Measurements from ENCODE around the gene TMEM208.

The TMEM208 gene

GRCh38 chr16:67213197-67214019 is 13.5 kb upstream of the TMEM208 start:
- peaks cover 10% of the 10 kb centered on the region for H3K4me1 ChIP-seq (ENCODE audit: control insufficient read depth, insufficient read depth, low read length)
- H3K27me3 ChIP-seq (replicated peaks; ENCODE audit: control insufficient read depth, insufficient read depth, low read length): no peaks in the 10 kb centered on the region
- no peak overlapping the region for H3K4me3 ChIP-seq (ENCODE audit: low read length)
- H3K9ac ChIP-seq (ENCODE audit: low read length): no peak overlapping the region
- H3K9me3 ChIP-seq (ENCODE audit: control insufficient read depth, low read length): no peaks in the 10 kb centered on the region
- no peak for DNase-seq (ENCODE audit: low read depth)
- no peaks in the 10 kb centered on the region for H3K36me3 ChIP-seq (ENCODE audit: control insufficient read depth, insufficient read depth, low read length, severe bottlenecking)

- H3K36me3 ChIP-seq (ENCODE audit: control insufficient read depth, insufficient read depth, low read length, severe bottlenecking): no peaks in the 10 kb centered on the region
- no peaks in the 10 kb centered on the region for H3K9me3 ChIP-seq (ENCODE audit: control insufficient read depth, low read length)
- H3K9ac ChIP-seq (ENCODE audit: low read length): no peak overlapping the region
- H3K4me3 ChIP-seq (ENCODE audit: low read length): no peak overlapping the region
- H3K4me1 ChIP-seq (ENCODE audit: control insufficient read depth, insufficient read depth, low read length): peaks cover 10% of the 10 kb centered on the region
- DNase-seq (ENCODE audit: low read depth): no peak
- H3K27me3 ChIP-seq (replicated peaks; ENCODE audit: control insufficient read depth, insufficient read depth, low read length): no peaks in the 10 kb centered on the region
Observed at GRCh38 chr16:67215706-67216105, 11.2 kb upstream of the TMEM208 start.

DNA sequence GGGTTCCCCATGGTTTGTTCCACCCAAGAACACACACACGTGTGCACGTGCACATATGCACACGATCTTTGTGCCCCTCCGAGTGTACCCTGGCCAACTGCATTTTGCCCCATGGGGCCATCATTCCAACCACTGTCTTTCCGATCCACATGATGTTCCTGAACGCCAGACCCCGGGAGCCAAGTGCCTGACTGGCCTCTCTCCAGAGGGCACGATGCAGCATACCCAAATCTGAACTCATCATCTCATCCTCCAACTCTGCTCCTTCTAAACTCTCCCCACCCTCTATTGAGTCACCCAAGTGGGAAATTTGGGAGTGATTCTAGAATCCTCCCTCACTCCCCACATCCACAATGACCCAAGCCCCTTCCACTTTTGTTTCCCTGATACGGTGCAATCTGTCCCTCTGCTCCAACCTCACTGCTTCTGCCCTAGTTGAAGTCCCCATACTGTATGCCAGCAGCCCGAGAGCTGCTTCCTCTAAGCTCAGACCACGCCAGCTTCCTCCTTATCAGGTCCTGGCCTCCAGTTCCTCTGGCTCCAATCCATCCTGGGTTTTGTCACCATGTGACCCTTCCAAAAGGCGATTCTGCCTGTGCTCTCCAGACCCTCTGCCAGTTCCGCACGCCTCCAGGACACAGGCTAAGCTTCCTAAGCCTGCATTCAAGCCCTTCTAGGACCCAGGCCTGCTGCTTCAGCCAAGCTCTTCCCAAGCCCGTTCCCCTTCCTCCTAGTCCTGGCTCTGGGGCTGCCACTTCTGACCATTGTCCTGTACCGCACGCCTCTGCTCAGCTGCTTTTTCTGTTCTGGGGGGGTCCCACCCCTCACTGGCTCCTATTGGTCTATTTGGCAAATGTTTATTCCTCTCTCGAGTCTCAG is 10.1 kb upstream of the TMEM208 start:
- no peak for DNase-seq (ENCODE audit: low read depth)
- peaks cover 10% of the 10 kb centered on the region for H3K4me1 ChIP-seq (ENCODE audit: control insufficient read depth, insufficient read depth, low read length)
- H3K4me3 ChIP-seq (ENCODE audit: low read length): no peak overlapping the region
- H3K27me3 ChIP-seq (replicated peaks; ENCODE audit: control insufficient read depth, insufficient read depth, low read length): no peaks in the 10 kb centered on the region
- H3K9ac ChIP-seq (ENCODE audit: low read length): peak overlapping the region; percentile 37
- H3K9me3 ChIP-seq (ENCODE audit: control insufficient read depth, low read length): no peaks in the 10 kb centered on the region
- H3K36me3 ChIP-seq (ENCODE audit: control insufficient read depth, insufficient read depth, low read length, severe bottlenecking): no peaks in the 10 kb centered on the region

- H3K4me1 ChIP-seq (ENCODE audit: control insufficient read depth, insufficient read depth, low read length): peaks cover 16% of the 10 kb centered on the region
- H3K27me3 ChIP-seq (replicated peaks; ENCODE audit: control insufficient read depth, insufficient read depth, low read length): no peaks in the 10 kb centered on the region
- H3K4me3 ChIP-seq (ENCODE audit: low read length): no peak overlapping the region
- H3K9me3 ChIP-seq (ENCODE audit: control insufficient read depth, low read length): no peaks in the 10 kb centered on the region
- no peak for DNase-seq (ENCODE audit: low read depth)
- no peak overlapping the region for H3K9ac ChIP-seq (ENCODE audit: low read length)
- peaks cover 10% of the 10 kb centered on the region for H3K36me3 ChIP-seq (ENCODE audit: control insufficient read depth, insufficient read depth, low read length, severe bottlenecking)
Observed at GRCh38 chr16:67223992-67224391, 2.9 kb upstream of the TMEM208 start.

DNA sequence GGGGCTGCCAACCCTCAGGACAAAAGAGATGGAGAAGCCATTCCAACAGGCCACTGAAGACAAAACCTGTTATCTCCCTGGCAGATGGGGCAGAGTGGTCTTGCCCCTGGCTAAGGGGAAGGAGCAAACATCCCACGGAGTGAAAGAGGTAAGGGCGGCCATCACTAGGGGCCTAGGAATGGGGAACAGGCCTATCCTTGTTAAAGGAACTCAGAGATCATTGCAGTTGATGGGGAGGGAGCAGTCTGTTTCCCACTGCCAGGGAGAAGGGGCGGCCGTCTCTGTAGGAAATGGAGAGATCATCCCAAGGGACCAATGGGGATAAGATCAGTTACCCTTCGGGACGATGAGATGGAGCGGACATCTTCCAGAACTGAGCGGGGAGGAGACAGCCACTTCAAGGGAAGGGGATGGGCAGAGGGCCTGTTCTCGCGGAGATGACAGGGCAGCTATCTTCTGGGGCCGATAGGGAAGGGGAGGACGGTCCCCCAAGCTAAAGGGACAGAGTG is 581 bp upstream of the TMEM208 start:
- Histone ChIP-seq H3K9ac (ENCODE audit: low read length) (peak overlapping the region; percentile 96), H3K4me1 (ENCODE audit: control insufficient read depth, insufficient read depth, low read length) (peaks cover 16% of the 10 kb centered on the region)

DNA sequence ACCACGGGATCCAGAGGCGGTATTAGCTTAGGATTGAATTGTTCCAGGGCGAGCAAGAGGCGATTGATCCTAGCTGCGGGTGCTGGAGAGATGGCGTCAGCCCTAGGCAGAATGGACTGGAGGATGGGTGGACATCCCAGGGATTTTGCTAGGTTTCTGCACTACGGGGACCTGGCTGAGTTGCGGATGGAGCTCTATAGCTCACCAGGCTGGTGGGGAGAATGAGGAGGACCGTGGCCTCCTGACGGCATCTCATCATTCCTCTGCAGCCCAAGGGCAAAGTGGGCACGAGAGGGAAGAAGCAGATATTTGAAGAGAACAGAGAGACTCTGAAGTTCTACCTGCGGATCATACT is 614 bp downstream of the TMEM208 start:
- H3K9me3 ChIP-seq (ENCODE audit: control insufficient read depth, low read length): no peaks in the 10 kb centered on the region

More for the DNA sequence above, 581 bp upstream of the TMEM208 start:
- Histone ChIP-seq H3K27me3 (replicated peaks; ENCODE audit: control insufficient read depth, insufficient read depth, low read length) (no peaks in the 10 kb centered on the region), H3K4me3 (ENCODE audit: low read length) (peak overlapping the region; percentile 97), H3K9me3 (ENCODE audit: control insufficient read depth, low read length) (no peaks in the 10 kb centered on the region), H3K36me3 (ENCODE audit: control insufficient read depth, insufficient read depth, low read length, severe bottlenecking) (peaks cover 34% of the 10 kb centered on the region)
- DNase-seq (ENCODE audit: low read depth): no peak

DNA sequence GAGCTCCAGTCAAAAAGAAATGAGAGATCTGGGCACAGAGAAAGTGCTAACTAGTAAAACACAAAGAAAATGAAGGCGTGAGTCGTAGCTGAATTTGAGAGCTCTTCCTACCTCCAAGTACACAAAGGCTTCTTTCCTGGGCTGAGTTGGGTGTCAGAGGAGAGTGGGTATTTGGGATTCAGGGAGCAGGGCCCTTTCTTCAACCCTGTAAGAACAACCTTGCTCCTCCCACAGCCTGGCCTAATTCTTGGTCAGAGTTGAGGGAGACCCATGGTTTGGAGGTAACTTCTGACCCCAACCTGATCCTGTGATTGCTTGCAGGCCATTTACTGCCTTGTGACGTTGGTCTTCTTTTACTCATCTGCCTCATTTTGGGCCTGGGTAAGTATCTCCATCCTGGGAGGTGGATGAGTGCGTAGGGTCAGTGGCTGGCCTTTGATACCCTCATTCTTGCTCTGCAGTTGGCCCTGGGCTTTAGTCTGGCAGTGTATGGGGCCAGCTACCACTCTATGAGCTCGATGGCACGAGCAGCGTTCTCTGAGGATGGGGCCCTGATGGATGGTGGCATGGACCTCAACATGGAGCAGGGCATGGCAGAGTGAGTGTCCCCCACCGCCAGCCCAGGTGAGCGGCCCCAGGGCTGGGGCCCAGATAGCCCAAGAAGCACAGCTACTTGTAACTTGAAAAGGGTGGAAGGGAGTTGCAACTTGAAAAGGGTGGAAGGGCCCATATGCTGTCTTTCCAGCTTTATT is 1.3 kb downstream of the TMEM208 start:
- Histone ChIP-seq H3K36me3 (ENCODE audit: control insufficient read depth, insufficient read depth, low read length, severe bottlenecking) (peaks cover 43% of the 10 kb centered on the region), H3K4me3 (ENCODE audit: low read length) (peak overlapping the region; percentile 97), H3K4me1 (ENCODE audit: control insufficient read depth, insufficient read depth, low read length) (peaks cover 16% of the 10 kb centered on the region), H3K9me3 (ENCODE audit: control insufficient read depth, low read length) (no peaks in the 10 kb centered on the region), H3K9ac (ENCODE audit: low read length) (peak overlapping the region; percentile 96), H3K27me3 (replicated peaks; ENCODE audit: control insufficient read depth, insufficient read depth, low read length) (no peaks in the 10 kb centered on the region)
- DNase-seq (ENCODE audit: low read depth): no peak

More for the DNA sequence above, 614 bp downstream of the TMEM208 start:
- Histone ChIP-seq H3K9ac (ENCODE audit: low read length) (peak overlapping the region; percentile 96), H3K4me3 (ENCODE audit: low read length) (peak overlapping the region; percentile 97), H3K4me1 (ENCODE audit: control insufficient read depth, insufficient read depth, low read length) (peaks cover 16% of the 10 kb centered on the region), H3K36me3 (ENCODE audit: control insufficient read depth, insufficient read depth, low read length, severe bottlenecking) (peaks cover 41% of the 10 kb centered on the region), H3K27me3 (replicated peaks; ENCODE audit: control insufficient read depth, insufficient read depth, low read length) (no peaks in the 10 kb centered on the region)
- no peak for DNase-seq (ENCODE audit: low read depth)

DNA sequence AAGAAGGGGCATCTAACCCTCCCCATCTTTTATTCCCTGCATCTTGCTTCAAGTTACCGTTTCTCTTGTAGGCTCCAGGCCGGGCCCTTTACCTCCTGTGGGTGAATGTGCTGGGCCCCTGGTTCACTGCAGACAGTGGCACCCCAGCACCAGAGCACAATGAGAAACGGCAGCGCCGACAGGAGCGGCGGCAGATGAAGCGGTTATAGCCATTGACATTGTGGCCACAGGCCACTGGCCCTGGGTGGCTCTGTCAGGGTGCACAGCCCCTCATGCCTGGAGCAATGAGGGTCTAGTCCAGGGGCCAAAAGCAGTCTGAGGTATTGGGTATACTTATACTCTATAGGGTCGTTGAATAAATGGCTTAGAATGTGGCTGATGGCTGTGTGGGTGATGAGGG is 2.0 kb downstream of the TMEM208 start:
- no peaks in the 10 kb centered on the region for H3K27me3 ChIP-seq (replicated peaks; ENCODE audit: control insufficient read depth, insufficient read depth, low read length)
- no peak overlapping the region for H3K4me3 ChIP-seq (ENCODE audit: low read length)
- no peak overlapping the region for H3K9ac ChIP-seq (ENCODE audit: low read length)
- H3K36me3 ChIP-seq (ENCODE audit: control insufficient read depth, insufficient read depth, low read length, severe bottlenecking): peaks cover 47% of the 10 kb centered on the region
- no peaks in the 10 kb centered on the region for H3K9me3 ChIP-seq (ENCODE audit: control insufficient read depth, low read length)
- DNase-seq (ENCODE audit: low read depth): no peak
- peaks cover 16% of the 10 kb centered on the region for H3K4me1 ChIP-seq (ENCODE audit: control insufficient read depth, insufficient read depth, low read length)

DNA sequence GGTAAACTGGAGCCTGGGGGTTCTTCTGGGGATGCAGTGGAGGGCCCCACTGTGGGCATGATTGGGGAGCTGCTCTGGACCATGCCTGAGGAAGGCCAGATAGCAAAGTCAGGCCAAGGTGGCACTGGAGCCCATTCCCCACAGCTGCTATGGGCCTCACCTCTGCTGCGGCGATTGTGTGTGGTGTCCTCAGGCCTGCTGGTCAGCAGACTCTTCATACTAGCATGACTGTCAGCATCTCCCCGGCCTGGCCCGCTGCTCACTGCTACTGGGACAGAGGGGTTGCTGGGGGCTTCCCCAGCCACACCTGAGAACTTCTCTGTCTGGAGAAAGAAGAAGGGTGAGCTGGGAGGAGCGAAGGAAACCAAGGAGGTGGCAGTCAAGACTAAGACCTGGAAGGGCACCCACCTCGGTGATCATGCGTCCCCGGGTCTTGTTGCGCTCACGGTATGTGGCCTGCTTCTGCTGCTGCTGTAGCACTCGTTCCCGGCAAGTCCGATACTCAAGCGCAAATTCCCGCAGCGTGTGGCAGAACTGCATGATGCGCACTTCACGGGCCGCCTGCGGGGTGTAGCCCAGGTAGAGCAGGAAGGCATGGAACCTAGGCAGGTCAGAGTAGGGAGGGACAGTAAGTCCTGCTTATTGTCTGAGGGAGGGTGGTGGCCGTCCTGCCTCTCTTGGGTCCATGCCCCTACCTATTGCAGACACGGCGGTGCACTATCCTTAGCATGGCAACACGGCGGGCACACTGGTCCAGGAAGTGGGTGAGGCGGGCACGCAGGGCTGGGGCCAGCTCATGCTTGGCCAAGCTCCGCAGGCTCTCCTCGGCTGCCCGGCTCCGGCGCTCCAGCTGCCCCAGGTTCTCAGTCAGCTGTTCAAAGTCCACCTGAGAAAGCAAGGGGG is 3.2 kb downstream of the TMEM208 start:
- no peak for DNase-seq (ENCODE audit: low read depth)
- peaks cover 59% of the 10 kb centered on the region for H3K36me3 ChIP-seq (ENCODE audit: control insufficient read depth, insufficient read depth, low read length, severe bottlenecking)
- no peak overlapping the region for H3K9ac ChIP-seq (ENCODE audit: low read length)
- no peaks in the 10 kb centered on the region for H3K27me3 ChIP-seq (replicated peaks; ENCODE audit: control insufficient read depth, insufficient read depth, low read length)
- H3K4me1 ChIP-seq (ENCODE audit: control insufficient read depth, insufficient read depth, low read length): peaks cover 16% of the 10 kb centered on the region
- no peaks in the 10 kb centered on the region for H3K9me3 ChIP-seq (ENCODE audit: control insufficient read depth, low read length)
- no peak overlapping the region for H3K4me3 ChIP-seq (ENCODE audit: low read length)
